ENCODE measurements around the gene C3orf52. TPM values are rescaled to one million over a fixed set of nuclear protein-coding genes. Genes with fewer than 3 reads are reported as not detected.
"Not testable (repeated sequence)": the region's sequence is repeated elsewhere in the genome, so short reads cannot be mapped to it uniquely, and the experiment has no call there.

Gene C3orf52
- total RNA-seq, 4 donors from 2014 or later = 1.7 to 3.3 (median 2.6) TPM

DNA sequence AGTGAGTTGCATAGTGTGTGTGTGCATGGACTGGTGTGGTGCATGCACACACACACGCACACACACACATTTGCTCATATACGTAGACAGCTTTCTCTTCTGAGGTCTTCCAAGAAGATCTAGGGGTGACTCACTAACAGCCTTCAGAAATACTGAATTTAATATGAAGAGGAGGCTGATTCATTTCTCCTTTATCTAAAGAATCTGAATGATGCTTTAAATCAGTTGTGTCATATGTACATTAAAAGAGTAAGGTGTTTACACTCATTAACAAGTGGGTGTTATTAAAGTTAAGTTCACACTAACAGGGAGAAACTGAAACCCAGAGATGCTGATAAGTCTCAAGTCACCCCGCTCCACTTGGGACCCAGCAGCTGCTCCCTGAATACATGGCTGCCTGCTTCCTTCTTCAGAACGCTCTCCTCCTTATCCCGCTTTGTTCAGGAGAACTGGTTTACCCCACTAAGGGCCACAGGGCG is 29.7 kb upstream of the C3orf52 start:
- no peak for DNase-seq (ENCODE audit: extremely low spot score)
- no peak overlapping the region for H3K4me3 ChIP-seq
- H3K27me3 ChIP-seq = peaks cover 0 to 7% (median 0%) of the 10 kb centered on the region in 4 donors
- 78% methylated on average over 6 of the region's 6 CpGs for WGBS
- no peak overlapping the region for H3K27ac ChIP-seq (replicated peaks in 1 of 4)
- no peaks in the 10 kb centered on the region for H3K9me3 ChIP-seq
- H3K36me3 ChIP-seq = no peaks in the 10 kb centered on the region
- intact Hi-C loops (cut with DNase I) = no loop called here
- TF ChIP-seq, protein P1, sequence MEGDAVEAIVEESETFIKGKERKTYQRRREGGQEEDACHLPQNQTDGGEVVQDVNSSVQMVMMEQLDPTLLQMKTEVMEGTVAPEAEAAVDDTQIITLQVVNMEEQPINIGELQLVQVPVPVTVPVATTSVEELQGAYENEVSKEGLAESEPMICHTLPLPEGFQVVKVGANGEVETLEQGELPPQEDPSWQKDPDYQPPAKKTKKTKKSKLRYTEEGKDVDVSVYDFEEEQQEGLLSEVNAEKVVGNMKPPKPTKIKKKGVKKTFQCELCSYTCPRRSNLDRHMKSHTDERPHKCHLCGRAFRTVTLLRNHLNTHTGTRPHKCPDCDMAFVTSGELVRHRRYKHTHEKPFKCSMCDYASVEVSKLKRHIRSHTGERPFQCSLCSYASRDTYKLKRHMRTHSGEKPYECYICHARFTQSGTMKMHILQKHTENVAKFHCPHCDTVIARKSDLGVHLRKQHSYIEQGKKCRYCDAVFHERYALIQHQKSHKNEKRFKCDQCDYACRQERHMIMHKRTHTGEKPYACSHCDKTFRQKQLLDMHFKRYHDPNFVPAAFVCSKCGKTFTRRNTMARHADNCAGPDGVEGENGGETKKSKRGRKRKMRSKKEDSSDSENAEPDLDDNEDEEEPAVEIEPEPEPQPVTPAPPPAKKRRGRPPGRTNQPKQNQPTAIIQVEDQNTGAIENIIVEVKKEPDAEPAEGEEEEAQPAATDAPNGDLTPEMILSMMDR (IDR thresholded peaks at IDR 0.05) = no peak
- no peak for TF ChIP-seq EP300 (IDR thresholded peaks at IDR 0.05)
- TF ChIP-seq POLR2A (IDR thresholded peaks at IDR 0.05; ENCODE audit: low read depth) = no peak
- no peak for TF ChIP-seq POLR2AphosphoS5 (IDR thresholded peaks at IDR 0.05)
- no peaks in the 10 kb centered on the region for H3K4me1 ChIP-seq

DNA sequence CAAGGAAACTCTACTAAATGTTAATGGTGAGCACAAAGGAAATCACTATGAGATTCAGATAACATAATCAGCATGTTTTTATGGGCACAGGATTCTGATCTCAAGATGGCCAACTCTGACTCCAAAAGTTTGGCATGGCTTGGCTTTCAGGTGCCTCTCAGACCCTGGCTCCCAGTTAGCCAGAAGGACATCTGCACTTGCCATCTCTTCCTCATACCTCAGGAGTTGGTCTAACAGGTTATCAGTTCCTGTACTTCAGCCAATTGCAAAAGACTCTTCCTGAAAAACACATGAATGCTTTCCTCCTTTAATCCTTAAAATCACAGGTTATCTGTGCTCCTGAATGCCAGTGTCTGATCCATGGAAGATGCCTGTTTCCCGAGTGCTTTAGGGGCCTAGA is 26.7 kb upstream of the C3orf52 start:
- no peak for DNase-seq (ENCODE audit: extremely low spot score)

DNA sequence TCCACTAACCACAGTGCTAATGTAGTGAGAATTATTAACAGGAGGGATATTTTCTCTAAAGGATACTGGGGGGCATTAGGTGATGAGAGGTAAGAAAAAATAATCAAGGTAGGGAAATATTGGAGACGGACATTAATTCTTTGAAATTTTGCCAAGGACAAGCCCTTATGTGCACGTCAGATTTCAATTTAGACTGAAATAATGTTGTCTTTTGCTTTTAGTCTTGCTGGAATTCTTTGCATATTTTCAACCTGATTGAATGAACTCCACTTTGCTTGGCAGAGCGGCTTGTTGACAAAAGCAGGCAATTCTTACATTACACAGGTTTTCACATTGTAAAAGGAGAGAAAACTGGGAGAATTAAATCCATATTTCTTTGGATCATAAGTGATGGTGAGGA is 25.0 kb upstream of the C3orf52 start:
- Histone ChIP-seq H3K4me3 (no peak overlapping the region), H3K36me3 (no peaks in the 10 kb centered on the region), H3K27ac (replicated peaks in 1 of 4) (no peak overlapping the region), H3K4me1 (no peaks in the 10 kb centered on the region), H3K27me3 (no peaks in the 10 kb centered on the region), H3K9me3 (no peaks in the 10 kb centered on the region)
- intact Hi-C loops (cut with DNase I) = no loop called here
- no peak for DNase-seq (ENCODE audit: extremely low spot score)
- 48% methylated on average over 3 of the region's 3 CpGs for whole genome bisulfite sequencing
- no peak for TF ChIP-seq POLR2AphosphoS5 (IDR thresholded peaks at IDR 0.05)
- no peak for TF ChIP-seq POLR2A (IDR thresholded peaks at IDR 0.05; ENCODE audit: low read depth)

More for the DNA sequence above, 26.7 kb upstream of the C3orf52 start:
- Histone ChIP-seq H3K27me3 (no peaks in the 10 kb centered on the region), H3K9me3 (no peaks in the 10 kb centered on the region), H3K36me3 (no peaks in the 10 kb centered on the region), H3K4me1 (no peaks in the 10 kb centered on the region), H3K4me3 (no peak overlapping the region), H3K27ac (replicated peaks in 1 of 4) (no peak overlapping the region)
- intact Hi-C loops (cut with DNase I) = no loop called here
- TF ChIP-seq POLR2A (IDR thresholded peaks at IDR 0.05; ENCODE audit: low read depth) = no peak
- WGBS = 89% methylated on average over 1 of the region's 1 CpG

DNA sequence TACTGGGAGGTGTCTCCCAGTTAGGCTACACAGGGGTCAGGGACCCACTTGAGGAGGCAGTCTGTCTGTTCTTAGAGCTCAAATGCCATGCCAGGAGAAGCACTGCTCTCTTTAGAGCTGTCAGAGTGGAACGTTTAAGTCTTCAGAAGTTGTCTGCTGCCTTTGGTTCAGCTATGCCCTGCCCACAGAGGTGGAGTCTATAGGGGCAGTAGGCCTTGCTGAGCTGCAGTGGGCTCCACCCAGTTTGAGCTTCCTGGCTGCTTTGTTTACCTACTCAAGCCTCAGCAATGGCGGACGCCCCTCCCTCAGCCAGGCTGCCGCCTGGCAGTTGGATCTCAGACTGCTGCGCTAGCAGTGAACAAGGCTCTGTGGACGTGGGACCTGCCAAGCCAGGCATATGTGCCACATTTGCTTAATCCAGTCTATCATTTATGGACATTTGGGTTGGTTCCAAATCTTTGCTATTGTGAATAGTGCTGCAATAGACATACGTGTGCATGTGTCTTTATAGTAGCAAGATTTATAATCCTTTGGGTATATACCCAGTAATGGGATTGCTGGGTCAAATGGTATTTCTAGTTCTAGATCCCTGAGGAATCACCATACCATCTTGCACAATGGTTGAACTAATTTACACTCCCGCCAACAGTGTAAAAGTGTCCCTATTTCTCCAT is 13.7 kb upstream of the C3orf52 start:
- 93% methylated on average over 2 of the region's 8 CpGs for WGBS

DNA sequence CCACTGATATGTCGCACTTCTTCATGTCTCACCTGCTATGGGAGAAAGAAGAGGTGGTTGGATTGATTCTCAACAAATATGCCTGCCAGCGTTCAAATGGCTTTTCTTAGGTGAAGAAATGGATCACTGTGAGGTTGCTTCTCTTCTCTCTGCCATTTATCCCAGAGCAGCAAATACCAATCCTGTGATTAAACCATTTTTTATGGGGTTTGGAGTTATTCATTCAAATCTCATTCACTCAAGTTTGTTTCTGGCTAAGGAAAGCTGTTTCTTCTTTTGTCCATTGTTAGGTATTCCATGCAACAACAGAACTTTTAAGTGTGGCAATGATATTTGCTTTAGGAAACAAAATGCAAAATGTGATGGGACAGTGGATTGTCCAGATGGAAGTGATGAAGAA is 12.2 kb upstream of the C3orf52 start:
- H3K4me1 ChIP-seq = no peaks in the 10 kb centered on the region
- no peaks in the 10 kb centered on the region for H3K27me3 ChIP-seq
- H3K4me3 ChIP-seq = no peak overlapping the region
- H3K27ac ChIP-seq (replicated peaks in 1 of 4) = no peak overlapping the region
- TF ChIP-seq EP300 (IDR thresholded peaks at IDR 0.05) (no peak), POLR2A (IDR thresholded peaks at IDR 0.05; ENCODE audit: low read depth) (no peak), POLR2AphosphoS5 (IDR thresholded peaks at IDR 0.05) (no peak)
- TF ChIP-seq, protein P1 (IDR thresholded peaks at IDR 0.05) = no peak
- H3K9me3 ChIP-seq = no peaks in the 10 kb centered on the region
- WGBS = 84% methylated on average over 2 of the region's 2 CpGs
- intact Hi-C loops (cut with DNase I) = no loop called here
- H3K36me3 ChIP-seq = no peaks in the 10 kb centered on the region
- DNase-seq (ENCODE audit: extremely low spot score) = no peak

More for the DNA sequence above, 13.7 kb upstream of the C3orf52 start:
- H3K4me1 ChIP-seq; H3K4me3 ChIP-seq; H3K9me3 ChIP-seq; H3K27ac ChIP-seq (replicated peaks in 1 of 4); intact Hi-C loops (cut with DNase I); H3K27me3 ChIP-seq; DNase-seq (ENCODE audit: extremely low spot score); H3K36me3 ChIP-seq: not testable (repeated sequence)

DNA sequence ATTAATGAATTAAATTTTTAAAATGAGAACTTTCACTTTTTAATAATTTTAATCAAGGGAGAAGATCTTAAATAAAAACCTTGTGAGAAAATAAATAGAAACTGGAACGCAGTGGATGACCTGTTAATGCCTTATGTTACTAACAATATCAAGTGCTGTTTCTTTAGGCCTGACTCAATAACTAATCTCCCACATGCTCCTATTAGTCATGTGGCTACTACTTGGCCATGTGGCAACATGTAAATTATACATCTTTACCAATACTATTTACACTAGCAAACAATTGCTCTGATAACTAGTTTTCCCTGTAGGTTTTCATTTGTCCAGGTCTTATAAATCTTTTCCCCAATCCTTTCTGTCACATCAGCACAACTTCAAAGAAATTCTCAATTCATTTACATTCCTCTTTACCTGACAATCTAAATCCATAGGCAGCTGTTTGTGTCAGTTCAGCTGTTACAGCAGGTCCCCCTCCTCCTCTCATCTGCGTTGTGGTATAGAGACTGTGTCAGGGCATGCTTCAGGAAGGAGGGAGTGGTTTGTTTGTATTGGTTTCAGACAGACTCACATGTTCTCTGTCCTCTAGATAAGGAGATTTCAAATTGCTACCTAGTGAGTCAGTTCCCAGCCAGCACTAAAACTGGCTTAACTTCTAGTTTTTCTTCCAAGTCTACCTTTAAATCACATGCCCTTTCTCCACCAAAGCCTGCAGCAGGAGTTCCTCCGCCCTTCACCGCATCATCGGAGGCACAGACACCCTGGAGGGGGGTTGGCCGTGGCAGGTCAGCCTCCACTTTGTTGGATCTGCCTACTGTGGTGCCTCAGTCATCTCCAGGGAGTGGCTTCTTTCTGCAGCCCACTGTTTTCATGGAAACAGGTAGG is 11.3 kb upstream of the C3orf52 start:
- Histone ChIP-seq H3K4me3 (no peak overlapping the region), H3K27me3 (no peaks in the 10 kb centered on the region), H3K4me1 (no peaks in the 10 kb centered on the region), H3K9me3 (no peaks in the 10 kb centered on the region), H3K36me3 (no peaks in the 10 kb centered on the region), H3K27ac (replicated peaks in 1 of 4) (no peak overlapping the region)
- no peak for TF ChIP-seq EP300 (IDR thresholded peaks at IDR 0.05)
- TF ChIP-seq POLR2AphosphoS5 (IDR thresholded peaks at IDR 0.05) = no peak
- TF ChIP-seq, protein P1 (IDR thresholded peaks at IDR 0.05) = no peak
- no peak for TF ChIP-seq POLR2A (IDR thresholded peaks at IDR 0.05; ENCODE audit: low read depth)
- WGBS = 61% methylated on average over 6 of the region's 6 CpGs
- no peak for DNase-seq (ENCODE audit: extremely low spot score)
- intact Hi-C loops (cut with DNase I) = no loop called here

All from esophagus muscularis mucosa (tissue), 4 donors.